Endothelial cell of coronary artery (primary cell): Measurements from ENCODE around the gene KNG1. TPM values are rescaled to one million over a fixed set of nuclear protein-coding genes. Genes with fewer than 3 reads are reported as not detected.

ENCODE experiments used
- total RNA-seq: library from RNA; depleted of rRNA; stranded (reverse); fragments of >200 nt; gene quantifications from 2 replicates; pipeline ENCODE4 v1.2.3, GENCODE V29; 2014

KNG1 gene
- total RNA-seq: not detected in 2 replicates

GRCh38 chr3:186717039-186717457, at the start of gene KNG1:
Gene KNG1 (plus strand): TSS chr3:186717359. CDS start chr3:186717543, 184 bp downstream.

GRCh38 chr3:186783058-186783730, 66.0 kb downstream of the KNG1 start, which contains the start of gene EIF4A2:
Gene EIF4A2 (plus strand): TSS chr3:186783577. CDS start chr3:186783611, 34 bp downstream.

Other genes starting within 250 kb of the KNG1 start
- gene CRYGS, start 173.0 kb upstream of the KNG1 start, total RNA-seq: 0.99 and 2.2 TPM in 2 replicates
- 18.3 and 18.6 TPM in 2 replicates for gene TBCCD1, start 150.0 kb upstream of the KNG1 start, total RNA-seq
- gene DNAJB11, start 146.6 kb upstream of the KNG1 start, total RNA-seq: 59.7 and 62.5 TPM in 2 replicates
- gene AHSG, start 104.3 kb upstream of the KNG1 start, total RNA-seq: not detected in 2 replicates
- gene FETUB, start 77.0 kb upstream of the KNG1 start, total RNA-seq: not detected in 2 replicates
- not detected in 2 replicates for gene HRG, start 51.3 kb upstream of the KNG1 start, total RNA-seq
- gene EIF4A2, start 66.2 kb downstream of the KNG1 start, total RNA-seq: 464 and 869 TPM in 2 replicates
- gene RFC4, start 89.1 kb downstream of the KNG1 start, total RNA-seq: 17.2 and 24.7 TPM in 2 replicates
- gene ADIPOQ, start 125.4 kb downstream of the KNG1 start, total RNA-seq: under 0.01 TPM in 1 of 2 replicates, not detected in the other
- 40.9 and 63.4 TPM in 2 replicates for gene ST6GAL1, start 213.2 kb downstream of the KNG1 start, total RNA-seq